ENCODE data around the gene FAF2. TPM values are rescaled to one million over a fixed set of nuclear protein-coding genes. Genes with fewer than 3 reads are reported as not detected.

The FAF2 gene
- total RNA-seq, 1 donor from 2014 or later: 46.5 TPM

- H3K9me3 Mint-ChIP-seq: no peaks in the 10 kb centered on the region
- H3K36me3 Mint-ChIP-seq: peaks cover 17% of the 10 kb centered on the region
- H3K27me3 Mint-ChIP-seq: no peaks in the 10 kb centered on the region
- no peak overlapping the region for H3K4me3 Mint-ChIP-seq
- DNase-seq (ENCODE audit: extremely low spot score, unreplicated experiment): no peak
- H3K4me1 Mint-ChIP-seq (ENCODE audit: unreplicated experiment): peaks cover 9% of the 10 kb centered on the region
- TF ChIP-seq CTCF (conservative IDR thresholded peaks at IDR 0.05): no peak
- H3K27ac Mint-ChIP-seq: no peak overlapping the region
Observed at GRCh38 chr5:176454724-176455394, 6.7 kb downstream of the FAF2 start.

- no peak for DNase-seq (ENCODE audit: extremely low spot score, unreplicated experiment)
- Mint-ChIP-seq H3K9me3 (no peaks in the 10 kb centered on the region), H3K36me3 (peaks cover 19% of the 10 kb centered on the region), H3K4me1 (ENCODE audit: unreplicated experiment) (no peaks in the 10 kb centered on the region), H3K27me3 (no peaks in the 10 kb centered on the region), H3K27ac (no peak overlapping the region), H3K4me3 (no peak overlapping the region)
- no peak for TF ChIP-seq CTCF (conservative IDR thresholded peaks at IDR 0.05)
Observed at GRCh38 chr5:176458904-176459561, 10.8 kb downstream of the FAF2 start.

GRCh38 chr5:176461349-176461748 is 13.2 kb downstream of the FAF2 start:
- Mint-ChIP-seq H3K4me1 (ENCODE audit: unreplicated experiment) (peaks cover 4% of the 10 kb centered on the region), H3K9me3 (no peaks in the 10 kb centered on the region), H3K4me3 (no peak overlapping the region), H3K27ac (no peak overlapping the region), H3K36me3 (peaks cover 24% of the 10 kb centered on the region), H3K27me3 (no peaks in the 10 kb centered on the region)
- no peak for DNase-seq (ENCODE audit: extremely low spot score, unreplicated experiment)
- no peak for TF ChIP-seq CTCF (conservative IDR thresholded peaks at IDR 0.05)

- Mint-ChIP-seq H3K4me3 (no peak overlapping the region), H3K27me3 (no peaks in the 10 kb centered on the region), H3K9me3 (no peaks in the 10 kb centered on the region), H3K36me3 (peaks cover 26% of the 10 kb centered on the region), H3K27ac (no peak overlapping the region), H3K4me1 (ENCODE audit: unreplicated experiment) (peaks cover 9% of the 10 kb centered on the region)
- TF ChIP-seq CTCF (conservative IDR thresholded peaks at IDR 0.05): no peak
- no peak for DNase-seq (ENCODE audit: extremely low spot score, unreplicated experiment)
Observed at GRCh38 chr5:176463113-176463764, 15.1 kb downstream of the FAF2 start.

GRCh38 chr5:176466245-176466871 is 18.2 kb downstream of the FAF2 start:
- Mint-ChIP-seq H3K4me1 (ENCODE audit: unreplicated experiment) (peaks cover 9% of the 10 kb centered on the region), H3K4me3 (no peak overlapping the region), H3K36me3 (peaks cover 21% of the 10 kb centered on the region), H3K27ac (peak overlapping the region; percentile 36), H3K9me3 (no peaks in the 10 kb centered on the region), H3K27me3 (no peaks in the 10 kb centered on the region)
- no peak for TF ChIP-seq CTCF (conservative IDR thresholded peaks at IDR 0.05)
- no peak for DNase-seq (ENCODE audit: extremely low spot score, unreplicated experiment)
